Thoracic aorta (tissue), 2 donors: ENCODE data around the gene TRIM72. TPM values are rescaled to one million over a fixed set of nuclear protein-coding genes. Genes with fewer than 3 reads are reported as not detected.
"Not testable (repeated sequence)": the region's sequence is repeated elsewhere in the genome, so short reads cannot be mapped to it uniquely, and the experiment has no call there.

ENCODE experiments used
- ATAC-seq: fragments of 150-250 bp; one replicate; pipeline ENCODE4 v1.8.0; 2017; ENCODE audit warnings: low read depth; ENCODE audit not compliant: insufficient number of reproducible peaks, low FRiP score
- DNase-seq: peaks from one replicate; pipeline ENCODE4 v3.0.0-alpha.2; 2020; ENCODE audit warnings: low spot score
- H3K27ac ChIP-seq, 2 donors: fragments of 200-600 bp; sonication (generic); 1 replicate in 1 of 2; 2 replicates in 1 of 2; pipeline ENCODE4 v1.5.1; 2016; ENCODE audit warnings: mild to moderate bottlenecking in 2 of 2, moderate library complexity in 2 of 2
- H3K27me3 ChIP-seq: fragments of 200-600 bp; sonication (generic); replicated peaks from 2 replicates; pipeline ENCODE4 v1.6.0; 2016; ENCODE audit warnings: mild to moderate bottlenecking; ENCODE audit not compliant: insufficient read depth
- H3K36me3 ChIP-seq: fragments of 200-600 bp; sonication (generic); one replicate; pipeline ENCODE4 v1.5.1; 2016
- H3K4me1 ChIP-seq, 2 donors: fragments of 200-600 bp; sonication (generic); 1 replicate in 1 of 2; 2 replicates in 1 of 2; pipeline versions ENCODE4 v1.5.1 to v1.6.0; 2016; ENCODE audit warnings: low read depth in 2 of 2, mild to moderate bottlenecking in 1 of 2; ENCODE audit not compliant: control insufficient read depth in 1 of 2
- H3K4me3 ChIP-seq: fragments of 200-600 bp; sonication (generic); 2 replicates; pipeline ENCODE4 v1.5.1; 2016; ENCODE audit warnings: mild to moderate bottlenecking
- H3K9me3 ChIP-seq: fragments of 200-600 bp; sonication (generic); 2 replicates; pipeline ENCODE4 v1.5.1; 2016
- total RNA-seq, 2 donors: library from RNA; depleted of rRNA; stranded (reverse); fragments of >200 nt; gene quantifications; one replicate each; pipeline versions ENCODE4 v1.1.0 to v1.2.3, GENCODE V29; 2016
- TF ChIP-seq, protein P1 (sequence below): fragments of 200-600 bp; sonication (generic); IDR thresholded peaks from one replicate; pipeline ENCODE4 v1.5.1; 2019; ENCODE audit warnings: antibody characterized with exemption

The TRIM72 gene
- total RNA-seq, 2 donors from 2014 or later = 0.07 TPM; not detected in 1

DNA sequence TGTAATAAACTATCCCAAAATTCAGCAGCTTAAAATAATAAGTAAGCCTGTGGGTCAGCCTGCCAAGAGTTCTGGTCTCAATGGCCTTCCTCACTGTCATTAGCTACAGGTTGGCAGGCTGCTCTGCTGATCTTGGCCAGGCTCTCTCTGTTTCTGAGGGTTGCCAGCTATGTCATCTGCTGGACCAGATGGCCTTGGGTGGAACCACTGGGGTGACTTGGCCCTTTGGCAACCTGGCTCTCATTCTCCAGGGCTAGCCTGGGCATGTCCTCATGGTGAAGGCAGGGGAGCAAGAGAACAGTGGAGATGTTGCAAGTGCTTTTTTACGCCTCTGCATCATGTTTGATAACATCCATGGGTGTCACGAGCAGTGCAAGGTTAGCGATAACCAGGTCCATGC is 59.8 kb downstream of the TRIM72 start:
- H3K9me3 ChIP-seq = no peaks in the 10 kb centered on the region
- no peaks in the 10 kb centered on the region for H3K4me1 ChIP-seq
- no peaks in the 10 kb centered on the region for H3K36me3 ChIP-seq
- no peak overlapping the region for H3K4me3 ChIP-seq
- no peaks in the 10 kb centered on the region for H3K27me3 ChIP-seq
- TF ChIP-seq, protein P1, sequence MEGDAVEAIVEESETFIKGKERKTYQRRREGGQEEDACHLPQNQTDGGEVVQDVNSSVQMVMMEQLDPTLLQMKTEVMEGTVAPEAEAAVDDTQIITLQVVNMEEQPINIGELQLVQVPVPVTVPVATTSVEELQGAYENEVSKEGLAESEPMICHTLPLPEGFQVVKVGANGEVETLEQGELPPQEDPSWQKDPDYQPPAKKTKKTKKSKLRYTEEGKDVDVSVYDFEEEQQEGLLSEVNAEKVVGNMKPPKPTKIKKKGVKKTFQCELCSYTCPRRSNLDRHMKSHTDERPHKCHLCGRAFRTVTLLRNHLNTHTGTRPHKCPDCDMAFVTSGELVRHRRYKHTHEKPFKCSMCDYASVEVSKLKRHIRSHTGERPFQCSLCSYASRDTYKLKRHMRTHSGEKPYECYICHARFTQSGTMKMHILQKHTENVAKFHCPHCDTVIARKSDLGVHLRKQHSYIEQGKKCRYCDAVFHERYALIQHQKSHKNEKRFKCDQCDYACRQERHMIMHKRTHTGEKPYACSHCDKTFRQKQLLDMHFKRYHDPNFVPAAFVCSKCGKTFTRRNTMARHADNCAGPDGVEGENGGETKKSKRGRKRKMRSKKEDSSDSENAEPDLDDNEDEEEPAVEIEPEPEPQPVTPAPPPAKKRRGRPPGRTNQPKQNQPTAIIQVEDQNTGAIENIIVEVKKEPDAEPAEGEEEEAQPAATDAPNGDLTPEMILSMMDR = no peak
- ATAC-seq = no peak
- H3K27ac ChIP-seq = no peak overlapping the region
- DNase-seq = no peak

- no peaks in the 10 kb centered on the region for H3K9me3 ChIP-seq
- no peak overlapping the region for H3K4me3 ChIP-seq
- no peak overlapping the region for H3K27ac ChIP-seq
- no peaks in the 10 kb centered on the region for H3K4me1 ChIP-seq
- ATAC-seq = no peak
- no peaks in the 10 kb centered on the region for H3K36me3 ChIP-seq
- H3K27me3 ChIP-seq = no peaks in the 10 kb centered on the region
- DNase-seq = no peak
- TF ChIP-seq, protein P1 = no peak
Measured at GRCh38 chr16:31274831-31275816, 61.2 kb downstream of the TRIM72 start.

DNA sequence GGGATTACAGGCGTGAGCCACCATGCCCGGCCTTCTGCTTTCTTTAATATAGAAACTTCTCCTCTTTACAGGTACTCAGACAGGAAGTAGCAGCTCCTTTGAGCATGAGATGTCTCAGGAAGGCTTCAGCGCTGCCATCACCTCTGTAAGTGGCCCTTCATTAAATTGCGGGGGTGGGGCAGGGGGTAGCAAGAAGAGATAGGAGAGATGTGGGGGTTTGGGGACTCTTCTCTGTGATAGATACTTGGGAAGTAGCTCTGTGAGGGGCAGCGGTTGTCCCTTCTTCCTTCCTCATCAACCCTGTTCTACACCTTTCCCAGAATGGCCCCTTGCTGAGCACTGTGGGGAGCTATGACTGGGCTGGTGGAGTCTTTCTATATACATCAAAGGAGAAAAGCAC is 62.7 kb downstream of the TRIM72 start:
- Histone ChIP-seq H3K27me3 (no peaks in the 10 kb centered on the region), H3K4me3 (no peak overlapping the region), H3K27ac (no peak overlapping the region), H3K36me3 (no peaks in the 10 kb centered on the region), H3K9me3 (no peaks in the 10 kb centered on the region), H3K4me1 (no peaks in the 10 kb centered on the region)
- DNase-seq = no peak
- TF ChIP-seq, protein P1 = no peak
- ATAC-seq = no peak

DNA sequence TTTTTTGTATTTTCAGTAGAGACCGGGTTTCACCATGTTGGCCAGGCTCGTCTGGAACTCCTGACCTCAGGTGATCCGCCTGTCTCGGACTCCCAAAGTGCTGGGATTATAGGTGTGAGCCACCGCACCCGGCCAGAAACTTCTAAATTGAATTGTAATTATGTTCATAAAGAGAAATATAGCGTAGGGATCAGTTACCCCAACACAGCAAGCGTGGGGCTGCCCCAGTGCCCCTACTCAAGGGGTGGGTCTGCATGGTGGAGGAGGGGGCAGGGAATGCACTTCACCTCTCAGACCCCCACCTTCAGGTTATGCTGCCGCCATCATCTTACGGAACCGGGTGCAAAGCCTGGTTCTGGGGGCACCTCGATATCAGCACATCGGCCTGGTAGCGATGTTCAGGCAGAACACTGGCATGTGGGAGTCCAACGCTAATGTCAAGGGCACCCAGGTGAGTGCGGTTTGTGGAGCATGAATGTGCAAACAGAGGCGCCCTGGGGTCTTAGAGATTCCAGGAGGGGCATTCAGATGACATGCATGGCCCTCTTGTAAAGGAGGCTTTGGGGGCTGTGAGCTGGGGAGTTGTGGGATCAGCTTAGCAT is 63.8 kb downstream of the TRIM72 start:
- Histone ChIP-seq H3K27me3 (no peaks in the 10 kb centered on the region), H3K9me3 (no peaks in the 10 kb centered on the region), H3K27ac (no peak overlapping the region), H3K4me1 (no peaks in the 10 kb centered on the region), H3K36me3 (no peaks in the 10 kb centered on the region), H3K4me3 (no peak overlapping the region)
- TF ChIP-seq, protein P1 = no peak
- ATAC-seq (no peak), DNase-seq (no peak)

- H3K27ac ChIP-seq, DNase-seq, H3K36me3 ChIP-seq, ATAC-seq, H3K27me3 ChIP-seq, H3K9me3 ChIP-seq, H3K4me3 ChIP-seq, H3K4me1 ChIP-seq: not testable (repeated sequence)
Measured at GRCh38 chr16:31278853-31279252, 64.9 kb downstream of the TRIM72 start.

Other genes with a start within 250 kb of the TRIM72 start
- gene HSD3B7, start 228.9 kb upstream of the TRIM72 start, total RNA-seq = 10 to 100 TPM; 16.4 to 26.8 TPM
- 1 to 10 TPM in 1 of 2 donors, under 1 TPM in 1; 0.68 to 1.6 TPM for gene STX1B, start 203.5 kb upstream of the TRIM72 start, total RNA-seq
- gene STX4, start 180.6 kb upstream of the TRIM72 start, total RNA-seq = 10 to 100 TPM; 39.3 to 50.5 TPM
- gene ZNF668, start 139.9 kb upstream of the TRIM72 start, total RNA-seq = 10 to 100 TPM; 10.3 to 14.5 TPM
- 10 to 100 TPM; 10.2 to 17.9 TPM for gene ZNF646, start 139.7 kb upstream of the TRIM72 start, total RNA-seq
- 10 to 100 TPM; 10.6 to 13.7 TPM for gene PRSS53, start 125.2 kb upstream of the TRIM72 start, total RNA-seq
- gene VKORC1, start 119.3 kb upstream of the TRIM72 start, total RNA-seq = 100 to 1,000 TPM in 1 of 2 donors, 10 to 100 TPM in 1; 88.7 to 187 TPM
- 10 to 100 TPM; 35.1 to 58.5 TPM for gene BCKDK, start 105.7 kb upstream of the TRIM72 start, total RNA-seq
- 10 to 100 TPM; 62.5 to 75.7 TPM for gene KAT8, start 96.5 kb upstream of the TRIM72 start, total RNA-seq
- not detected for gene PRSS8, start 78.4 kb upstream of the TRIM72 start, total RNA-seq
- gene PRSS36, start 64.1 kb upstream of the TRIM72 start, total RNA-seq = 10 to 100 TPM in 1 of 2 donors, 1 to 10 TPM in 1; 1.3 to 14.8 TPM
- gene FUS, start 34.0 kb upstream of the TRIM72 start, total RNA-seq = 100 to 1,000 TPM in 1 of 2 donors, 10 to 100 TPM in 1; 63.9 to 141 TPM
- 10 to 100 TPM; 19.2 to 23.0 TPM for gene PYCARD, start 11.4 kb upstream of the TRIM72 start, total RNA-seq
- not detected for gene PYDC1, start 3.0 kb downstream of the TRIM72 start, total RNA-seq
- 10 to 100 TPM; 31.2 to 31.5 TPM for gene ITGAM, start 45.9 kb downstream of the TRIM72 start, total RNA-seq
- gene ITGAX, start 141.1 kb downstream of the TRIM72 start, total RNA-seq = 10 to 100 TPM in 1 of 2 donors, 1 to 10 TPM in 1; 9.7 to 32.9 TPM
- gene ITGAD, start 179.2 kb downstream of the TRIM72 start, total RNA-seq = under 1 TPM in 1 of 2 donors, not detected in 1; 0.14 TPM
- not detected for gene COX6A2, start 214.2 kb downstream of the TRIM72 start, total RNA-seq
- gene ZNF843, start 228.7 kb downstream of the TRIM72 start, total RNA-seq = 1 to 10 TPM; 1.1 to 1.9 TPM
- 10 to 100 TPM in 1 of 2 donors, 1 to 10 TPM in 1; 8.8 to 10.8 TPM for gene ARMC5, start 245.4 kb downstream of the TRIM72 start, total RNA-seq